K562 (cell line): Measurements from ENCODE around the gene ARHGEF33. TPM values are rescaled to one million over a fixed set of nuclear protein-coding genes. Genes with fewer than 3 reads are reported as not detected.

Source experiments
- ATAC-seq: fragments of 200-7000 bp; cut with Tn5 transposase; 3 replicates; pipeline ENCODE4 v1.9.1; 2020; ENCODE audit warnings: moderate library complexity
- BruUV-seq: library from RNA; stranded (reverse); fragments of 400-500 nt; replicated peaks from 2 replicates; lab custom pipeline; 2021; lab: Mats Ljungman, UMichigan
- CTCF ChIA-PET: fragments of 300-600 bp; formaldehyde crosslinking; extraction: SDS; loops from one replicate; lab custom pipeline; 2021; ENCODE audit warnings: low intra/inter-chr PET ratio; lab: Yijun Ruan, JAX
- POLR2A ChIA-PET: fragments of 300-600, 350-650 bp; sonication (Branson Sonifier 250); formaldehyde crosslinking; extraction: SDS; loops from one replicate; lab custom pipeline; 2021; ENCODE audit warnings: antibody characterized with exemption, inconsistent platforms; lab: Yijun Ruan, JAX
- DNase-seq, 4 experiments: peaks; one replicate each; pipeline versions ENCODE4 v3.0.0 to v3.0.0-alpha.2; 2011 to 2018; ENCODE audit warnings: low spot score in 3 of 4, mixed read lengths in 3 of 4; ENCODE audit errors: extremely low read depth in 1 of 4
- FAIRE-seq: peaks from 2 replicates; lab custom pipeline; 2011; peaks lifted over from hg19 to GRCh38; lab: Jason Lieb, UNC
- H2AFZ ChIP-seq: 2 replicates; pipeline ENCODE4 v1.6.0; 2011; ENCODE audit warnings: low read depth, low read length, control low read depth, inconsistent platforms
- H3K27ac ChIP-seq: fragments of 200-600 bp; 3 replicates; pipeline ENCODE4 v1.8.0; 2011; ENCODE audit warnings: low read depth, mild to moderate bottlenecking, control low read depth, inconsistent platforms, low read length, moderate library complexity, mixed read lengths; ENCODE audit errors: extremely low read depth
- H3K27me3 ChIP-seq, 2 experiments: fragments of 300-600 bp in 1 of 2; 2 replicates in 1 of 2; 3 replicates in 1 of 2; pipeline versions ENCODE4 v1.6.0 to v1.8.0; 2011; ENCODE audit warnings: inconsistent platforms in 2 of 2, low read length in 2 of 2, mild to moderate bottlenecking in 1 of 2, mixed read lengths in 1 of 2, moderate library complexity in 1 of 2; ENCODE audit not compliant: control insufficient read depth in 2 of 2, insufficient read depth in 2 of 2
- H3K36me3 ChIP-seq: fragments of 300-600 bp; 3 replicates; pipeline ENCODE4 v1.8.0; 2011; ENCODE audit warnings: mild to moderate bottlenecking, low read length, inconsistent platforms; ENCODE audit not compliant: control insufficient read depth, insufficient read depth
- H3K4me1 ChIP-seq, 2 experiments: fragments of 200-600 bp in 1 of 2; replicated peaks in 1 of 2; 2 replicates in 1 of 2; 3 replicates in 1 of 2; pipeline versions ENCODE4 v1.5.1 to v1.8.0; 2011; ENCODE audit warnings: inconsistent platforms in 2 of 2, low read length in 2 of 2, mild to moderate bottlenecking in 1 of 2, mixed read lengths in 1 of 2, moderate library complexity in 1 of 2; ENCODE audit not compliant: control insufficient read depth in 2 of 2, insufficient read depth in 2 of 2
- H3K4me2 ChIP-seq: 2 replicates; pipeline ENCODE4 v1.6.1; 2011; ENCODE audit warnings: low read length, control low read depth, inconsistent platforms, mixed read lengths; ENCODE audit not compliant: insufficient read depth
- H3K4me3 ChIP-seq: fragments of 200-600 bp; sonication (generic), shearing (Covaris generic); 2 replicates; pipeline ENCODE4 v1.5.1; 2016; ENCODE audit warnings: control low read depth, inconsistent platforms
- H3K79me2 ChIP-seq: fragments of 200-600 bp; 3 replicates; pipeline ENCODE4 v1.8.0; 2011; ENCODE audit warnings: low read length, inconsistent platforms; ENCODE audit not compliant: control insufficient read depth, insufficient read depth
- H3K9ac ChIP-seq, 2 experiments: 2 replicates each; pipeline versions ENCODE4 v1.6.0 to v1.6.1; 2011; ENCODE audit warnings: low read depth in 2 of 2, low read length in 2 of 2, control low read depth in 1 of 2, inconsistent platforms in 1 of 2, mild to moderate bottlenecking in 1 of 2, mixed read lengths in 1 of 2; ENCODE audit not compliant: insufficient read depth in 1 of 2
- H3K9me1 ChIP-seq: one replicate; pipeline ENCODE4 v1.6.0; 2011; ENCODE audit warnings: inconsistent platforms, mild to moderate bottlenecking, low read length, moderate library complexity; ENCODE audit not compliant: control insufficient read depth, insufficient read depth
- H3K9me3 ChIP-seq: replicated peaks from 2 replicates; pipeline ENCODE4 v1.5.1; 2011; ENCODE audit warnings: low read depth, low read length, inconsistent platforms; ENCODE audit not compliant: control insufficient read depth, insufficient read depth
- H4K20me1 ChIP-seq: replicated peaks from 2 replicates; pipeline ENCODE4 v1.6.1; 2011; ENCODE audit warnings: low read length, inconsistent platforms, mixed read lengths; ENCODE audit not compliant: control insufficient read depth, insufficient read depth
- BCOR ChIP-seq: fragments of 450-650 bp; IDR thresholded peaks from 2 replicates; pipeline ENCODE4 v1.6.1; 2016
- ELK3 ChIP-seq: fragments of 450-650 bp; formaldehyde crosslinking; IDR thresholded peaks from 2 replicates; pipeline ENCODE4 v1.4.0; 2020; ENCODE audit warnings: mild to moderate bottlenecking
- FOXA3 ChIP-seq, 2 experiments: fragments of 450-650 bp in 1 of 2; sonication (generic) in 1 of 2; formaldehyde crosslinking; IDR thresholded peaks in 1 of 2; conservative IDR thresholded peaks in 1 of 2; 2 replicates each; pipeline versions ENCODE4 v1.4.0 to v1.8.0; 2020 to 2022; ENCODE audit warnings: mild to moderate bottlenecking in 2 of 2, missing genetic modification reagents in 1 of 2
- RBM25 ChIP-seq: fragments of 200-400 bp; formaldehyde crosslinking; IDR thresholded peaks from 2 replicates; pipeline ENCODE4 v1.6.1; 2018; ENCODE audit warnings: low read length, low read depth, moderate library complexity; ENCODE audit not compliant: severe bottlenecking
- SMARCA4 ChIP-seq: fragments of 450-650 bp; IDR thresholded peaks from 2 replicates; pipeline ENCODE4 v1.6.1; 2016
- USF2 ChIP-seq: sonication (generic); formaldehyde crosslinking; IDR thresholded peaks from 2 replicates; pipeline ENCODE4 v1.5.0; 2020; ENCODE audit warnings: missing genetic modification reagents
- WGBS: fragments of 100-300 bp; shearing (Covaris generic); methylation state at CpG from one replicate; pipeline ENCODE4 v1.1.6; 2016; ENCODE audit warnings: low coverage, mixed read lengths; ENCODE audit not compliant: insufficient coverage; ENCODE audit errors: missing lambda C conversion rate; 5-methylcytosine and 5-hydroxymethylcytosine counted together
- in situ Hi-C: fragments of 300-500 bp; cut with MboI; formaldehyde crosslinking; loops from 4 replicates; pipeline ENCODE4 v1.15.0; 2018; ENCODE audit warnings: inconsistent platforms, mixed read lengths
- intact Hi-C: fragments of 100-400 bp; cut with micrococcal nuclease; formaldehyde crosslinking; loops from 2 replicates; pipeline ENCODE4 v1.14.2; 2022
- polyA plus RNA-seq, 8 experiments: library from polyadenylated mRNA; depleted of rRNA in 4 of 8; stranded (reverse) in 5 of 8; unstranded in 3 of 8; fragments of >200 nt; fragmentation: Nextera tagmentation in 2 of 8; fragmentation: Illumina TruSeq in 1 of 8; extraction: Ambion mirVana in 2 of 8; extraction: Trizol in 1 of 8; gene quantifications; 2 replicates each; pipeline versions ENCODE4 v1.2.1 to v1.2.3, GENCODE V29; 2011 to 2014; ENCODE audit warnings: inconsistent platforms in 1 of 8, missing spikeins in 1 of 8
- total RNA-seq, 7 experiments: library from RNA; depleted of rRNA in 6 of 7; stranded (reverse); fragments of >200 nt in 6 of 7; fragmentation: Illumina TruSeq in 2 of 7; extraction: Trizol in 2 of 7; gene quantifications; 2 replicates each; pipeline versions ENCODE4 v1.2.1 to v1.2.3, GENCODE V29; 2011 to 2021; ENCODE audit warnings: low replicate concordance in 1 of 7

The ARHGEF33 gene
- total and polyA plus RNA-seq, 9 of the 15 experiments (the other 6 are each of a cell fraction or from before 2014, with no cell fraction given), result 0.01 to 0.08 (median 0.03) TPM; not detected in 5

- TF ChIP-seq FOXA3 (CRISPR knock-in tag; conservative IDR thresholded peaks at IDR 0.05 in 1 of 2, IDR thresholded peaks at IDR 0.05 in 1 of 2) (no peak), SMARCA4 (no peak), ELK3 (CRISPR knock-in tag) (no peak)
These were observed 21.5 kb downstream of the ARHGEF33 start (continued) for GRCh38 chr2:38911191-38911590.

- Histone ChIP-seq H3K27ac (no peak overlapping the region), H3K36me3 (no peaks in the 10 kb centered on the region), H3K9me1 (no peaks in the 10 kb centered on the region), H3K4me2 (no peak overlapping the region), H4K20me1 (no peaks in the 10 kb centered on the region)
- DNase-seq, result no peak
- TF ChIP-seq BCOR (0 out of 2 replicates have a peak, but pooled peaks have one; percentile 43), USF2 (CRISPR knock-in tag) (no peak), RBM25 (peak; percentile 71)
- TF ChIP-seq, all 486 proteins: peak for 2
- no peaks in the 10 kb centered on the region for H3K79me2 ChIP-seq
- no peak overlapping the region for H3K9ac ChIP-seq
- 15% methylated on average over 1 of the region's 1 CpG for WGBS
- CTCF ChIA-PET, result no interaction called here
- FAIRE-seq (no peak), ATAC-seq (no peak)
- in situ Hi-C loops, result no loop called here
- no peaks in the 10 kb centered on the region for H3K9me3 ChIP-seq
- H2AFZ ChIP-seq, result no peak overlapping the region
- H3K4me3 ChIP-seq, result no peak overlapping the region
- POLR2A ChIA-PET, result interaction anchor here (0.9 to 1.6 kb wide), 4 partner anchors 11 to 35 kb away, joined by 3 to 4 read pairs (median 3); no protein-coding TSS in a partner anchor
- H3K27me3 ChIP-seq, result no peaks in the 10 kb centered on the region
- no peaks in the 10 kb centered on the region for H3K4me1 ChIP-seq
- intact Hi-C loops, result loop anchor here (5.0 kb wide), 1 partner anchor 65 kb away; no protein-coding TSS in a partner anchor
- no TSS peak for BruUV-seq
These were observed 22.9 kb downstream of the ARHGEF33 start for GRCh38 chr2:38912619-38913018.
